GM18867 (cell line): ENCODE data around the gene FAM209A.
A peak's percentile ranks its signal among the peaks of the same experiment; 100 is the strongest.
"Not testable (repeated sequence)": the region's sequence is repeated elsewhere in the genome, so short reads cannot be mapped to it uniquely, and the experiment has no call there.

Experiments used
- ATAC-seq: cut with Tn5 transposase; IDR thresholded peaks from one replicate; pipeline ENCODE4 v1.9.1; 2021; ENCODE audit warnings: mild to moderate bottlenecking, moderate library complexity; ENCODE audit not compliant: unreplicated experiment

Gene FAM209A

DNA sequence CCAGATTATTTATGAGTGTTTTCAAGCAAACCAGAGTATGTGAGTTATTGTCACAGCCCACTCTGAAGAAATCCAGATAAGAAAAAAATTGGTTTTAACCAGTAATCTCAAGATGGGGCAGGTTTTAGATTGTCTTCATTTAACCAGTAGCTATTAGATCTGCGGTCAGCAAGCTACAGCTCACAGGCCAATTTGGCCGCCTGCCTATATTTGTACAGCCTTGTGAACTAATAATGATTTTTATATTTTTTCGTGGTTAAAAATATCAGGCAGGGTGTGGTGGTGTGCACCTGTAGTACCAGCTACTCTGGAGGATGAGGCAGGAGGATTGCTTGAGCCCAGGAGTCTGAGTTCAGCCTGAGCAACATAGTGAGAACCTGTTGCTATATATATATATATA, 13.5 kb downstream of the FAM209A start:
- no peak for ATAC-seq

DNA sequence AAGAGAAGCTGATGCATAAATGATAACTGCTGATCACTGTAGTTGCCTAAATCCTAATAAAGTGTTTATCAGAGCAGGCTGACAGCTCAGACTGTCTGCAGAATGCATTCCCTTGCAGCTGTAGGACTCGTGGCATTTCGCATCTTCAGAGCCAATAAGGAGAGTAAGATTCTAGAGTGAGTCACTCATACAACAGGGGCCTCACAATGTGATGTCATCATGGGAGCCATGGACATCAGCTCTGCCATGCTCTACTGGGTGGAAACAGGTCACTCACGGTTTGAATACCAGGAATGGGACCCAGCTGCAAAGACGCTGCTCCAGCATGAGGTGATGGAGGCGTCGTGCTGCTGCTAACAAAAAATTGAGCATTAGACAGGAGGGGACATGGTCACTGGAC, 15.9 kb downstream of the FAM209A start:
- ATAC-seq, result no peak

DNA sequence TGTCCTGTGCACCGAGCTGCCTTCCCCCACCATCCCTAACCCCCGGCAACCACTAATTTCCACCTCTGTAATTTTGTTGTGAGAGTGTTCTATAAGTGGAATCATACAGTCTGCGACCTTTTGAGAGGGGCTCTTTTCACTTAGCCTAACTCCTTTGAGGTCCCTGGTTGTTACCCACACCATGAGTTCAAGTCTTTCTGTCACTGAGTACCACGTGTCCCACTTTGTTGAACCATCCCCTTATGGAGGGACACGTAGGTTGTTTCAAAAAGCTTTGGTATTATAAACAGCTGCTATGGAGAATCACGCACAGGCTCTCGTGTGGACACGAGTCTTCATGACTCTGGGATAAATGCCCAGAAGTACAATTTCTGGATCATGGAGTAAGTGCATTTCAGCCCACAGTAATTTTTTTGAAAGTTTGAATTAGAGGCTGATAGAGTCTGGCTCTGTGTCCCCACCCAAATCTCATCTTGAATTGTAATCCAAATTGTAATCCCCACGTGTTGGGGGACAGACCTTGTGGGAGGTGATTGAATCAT, 18.0 kb downstream of the FAM209A start:
- ATAC-seq, result no peak

DNA sequence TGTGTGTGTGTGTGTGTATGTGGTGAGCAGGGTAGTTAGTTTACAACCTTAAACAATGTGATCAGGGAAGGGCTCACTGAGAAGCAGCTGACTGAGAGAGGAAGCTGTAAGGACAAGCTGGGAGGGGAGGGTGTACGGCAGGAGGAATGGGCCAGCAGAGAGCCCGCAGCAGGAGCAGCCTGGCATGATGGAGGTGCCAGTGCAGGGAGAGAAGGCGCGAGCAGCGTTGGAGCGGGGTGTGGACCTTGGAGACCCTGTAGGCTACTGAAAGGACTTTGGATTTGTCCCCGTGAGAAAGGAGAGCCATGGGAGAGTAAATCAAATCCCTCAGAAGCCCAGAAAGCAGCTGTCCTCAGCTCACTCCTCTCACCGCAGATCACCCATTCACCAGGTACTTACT, 27.0 kb downstream of the FAM209A start:
- no peak for ATAC-seq

DNA sequence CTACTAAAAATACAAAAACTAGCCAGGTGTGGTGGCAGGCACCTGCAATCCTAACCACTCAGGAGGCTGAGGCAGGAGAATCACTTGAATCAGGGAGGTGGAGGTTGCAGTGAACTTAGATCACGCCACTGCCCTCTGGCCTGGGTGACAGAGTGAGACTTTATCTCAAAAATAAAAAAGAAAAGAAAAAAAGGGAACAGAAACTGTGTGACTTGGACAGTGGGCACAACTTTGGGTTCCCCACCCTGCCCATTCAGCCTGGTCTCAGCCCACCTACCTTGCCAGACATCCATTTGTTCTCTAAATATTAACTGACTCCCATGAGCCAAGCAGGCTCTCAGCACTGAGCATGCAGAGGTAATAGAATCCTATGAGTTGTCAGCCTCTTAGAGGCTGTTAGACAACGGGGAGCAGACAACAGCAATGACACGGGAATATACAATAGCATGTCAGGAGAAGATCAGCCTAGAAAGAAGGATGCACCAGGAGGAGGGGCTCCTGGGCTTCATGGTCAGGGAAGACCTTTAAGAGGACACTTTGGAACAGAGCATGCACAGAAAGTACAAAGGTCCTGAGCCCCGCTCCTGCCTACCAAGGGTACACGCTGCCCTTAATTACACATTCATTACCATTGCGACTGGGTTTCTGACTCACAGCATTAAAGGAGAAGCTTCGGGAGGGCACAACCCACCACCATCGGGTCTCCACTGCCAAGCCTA, 28.5 kb downstream of the FAM209A start:
- no peak for ATAC-seq

DNA sequence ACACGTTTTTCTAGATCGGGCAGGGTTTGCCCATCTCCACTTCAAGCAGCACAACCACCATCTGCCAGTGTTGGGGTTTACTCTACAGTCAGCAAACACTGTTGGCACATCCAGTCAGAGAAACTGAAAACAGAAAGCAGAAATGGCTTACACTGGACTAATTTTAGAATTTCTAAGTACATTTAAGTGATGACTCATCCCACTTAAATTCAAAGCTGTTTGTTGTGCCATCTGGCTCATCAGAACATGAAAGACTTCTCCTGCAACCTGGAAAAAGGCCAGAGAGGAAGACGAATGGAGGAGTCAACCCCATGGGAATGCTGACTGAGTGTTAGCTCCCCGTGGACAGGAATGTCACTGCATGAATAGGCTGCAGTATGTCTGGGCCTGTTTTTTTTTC, 30.3 kb downstream of the FAM209A start:
- peak; percentile 90 for ATAC-seq

DNA sequence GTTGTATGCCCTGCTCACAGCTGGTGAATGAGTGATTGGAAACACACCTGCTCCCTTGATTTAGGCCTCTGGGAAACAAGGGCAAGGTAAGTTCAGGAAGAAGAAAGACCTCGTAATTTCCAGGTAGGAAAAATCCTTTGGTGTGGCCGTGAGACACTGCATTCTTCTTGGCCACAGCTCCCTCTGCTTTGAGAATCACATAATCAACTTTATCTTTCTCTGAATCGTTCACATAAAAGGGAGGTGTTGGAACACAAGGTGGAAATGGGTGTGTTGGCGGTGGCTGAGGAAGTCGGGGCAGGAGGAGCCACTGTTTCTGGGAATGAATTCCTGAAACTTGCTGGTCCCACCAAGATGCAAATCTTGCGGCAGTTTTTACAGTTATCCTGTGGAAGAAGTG, 34.4 kb downstream of the FAM209A start:
- ATAC-seq, result no peak

DNA sequence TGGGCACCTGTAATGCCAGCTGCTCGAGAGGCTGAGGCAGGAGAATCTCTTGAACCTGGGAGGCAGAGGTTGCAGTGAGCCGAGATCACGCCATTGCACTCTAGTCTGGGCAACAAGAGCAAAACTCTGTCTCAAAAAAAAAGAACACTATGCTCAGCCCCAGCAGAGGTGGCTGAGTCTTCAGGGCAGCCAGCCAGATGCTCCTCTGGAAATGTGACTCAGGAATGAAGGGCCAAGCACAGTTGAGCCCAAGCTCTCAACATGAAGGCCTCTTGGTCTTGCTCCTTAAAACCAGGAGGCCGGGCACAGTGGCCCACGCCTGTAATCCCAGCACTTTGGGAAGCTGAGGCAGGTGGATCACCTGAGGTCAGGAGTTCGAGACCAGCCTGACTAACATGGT, 40.0 kb downstream of the FAM209A start:
- ATAC-seq, result not testable (repeated sequence)

DNA sequence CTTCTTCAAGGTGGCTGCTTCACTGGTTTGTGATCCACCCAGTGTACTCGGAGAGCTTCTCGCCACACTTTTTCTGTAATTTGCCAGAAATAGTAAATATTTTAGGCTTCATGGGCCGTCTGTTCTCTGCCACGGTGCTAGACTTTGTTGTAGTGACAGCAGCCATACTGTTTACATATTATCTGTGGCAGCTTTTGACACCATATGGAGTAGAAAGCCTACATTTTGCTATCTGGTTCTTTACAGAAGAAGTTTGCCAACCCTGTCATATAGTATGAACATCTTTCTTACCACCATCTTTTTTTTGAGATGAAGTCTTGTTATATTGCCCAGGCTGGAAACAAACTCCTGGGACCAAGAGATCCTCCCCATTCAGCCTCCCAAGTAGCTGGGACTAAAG, 41.0 kb downstream of the FAM209A start:
- no peak for ATAC-seq

DNA sequence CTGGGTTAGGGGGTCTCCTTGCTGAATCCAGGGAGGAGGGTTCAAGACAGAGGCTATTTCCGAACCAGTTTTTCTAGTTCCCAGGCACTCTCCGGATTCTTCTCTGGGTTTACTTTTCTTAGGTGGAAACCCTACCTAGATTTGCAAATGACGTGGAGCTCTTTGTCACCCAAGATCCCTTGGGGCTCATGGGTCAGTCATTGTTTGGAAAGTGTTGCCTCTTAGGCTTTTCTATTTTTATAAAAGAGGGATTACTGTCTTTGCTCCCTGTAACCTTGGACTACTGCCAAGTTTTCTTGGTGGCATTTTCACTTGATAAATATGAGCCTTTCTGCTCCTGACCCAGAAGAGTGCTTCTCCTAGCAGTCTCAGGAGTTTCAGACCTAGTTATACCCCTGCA, 42.1 kb downstream of the FAM209A start:
- ATAC-seq, result no peak

DNA sequence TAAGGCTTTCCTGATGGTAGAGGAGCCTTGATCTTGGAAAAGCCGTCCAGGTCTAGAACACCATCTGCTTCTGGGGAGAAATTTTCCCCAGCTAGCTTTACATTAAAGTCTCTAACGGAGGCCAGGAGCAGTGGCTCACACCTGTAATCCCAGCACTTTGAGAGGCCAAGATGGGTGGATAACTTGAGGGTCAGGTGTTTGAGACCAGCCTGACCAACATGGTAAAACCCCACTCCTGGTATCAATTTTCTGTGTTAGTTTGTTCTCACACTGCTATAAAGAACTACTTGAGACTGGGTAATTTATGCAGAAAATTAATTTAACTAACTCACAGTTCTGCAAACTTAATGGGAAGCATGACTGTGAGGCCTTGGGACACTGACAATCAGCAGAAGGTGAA, 46.3 kb downstream of the FAM209A start:
- ATAC-seq, result no peak

DNA sequence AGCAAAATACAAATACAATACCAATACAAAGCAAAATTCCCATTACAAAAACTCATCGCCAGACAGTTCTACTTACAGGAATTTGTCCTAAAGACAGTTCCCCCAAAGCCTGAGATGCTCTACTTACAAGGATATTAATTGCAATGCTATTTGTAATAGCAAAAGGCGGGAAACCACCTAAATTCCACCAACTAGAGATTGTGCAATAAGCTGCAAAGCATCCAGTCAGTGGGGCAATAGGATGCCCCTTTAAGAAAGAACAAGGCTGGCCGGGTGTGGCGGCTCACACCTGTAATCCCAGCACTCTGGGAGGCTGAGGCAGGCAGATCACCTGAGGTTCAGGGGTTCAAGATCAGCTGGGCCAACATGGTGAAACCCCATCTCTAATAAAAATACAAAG, 47.6 kb downstream of the FAM209A start:
- ATAC-seq, result no peak

DNA sequence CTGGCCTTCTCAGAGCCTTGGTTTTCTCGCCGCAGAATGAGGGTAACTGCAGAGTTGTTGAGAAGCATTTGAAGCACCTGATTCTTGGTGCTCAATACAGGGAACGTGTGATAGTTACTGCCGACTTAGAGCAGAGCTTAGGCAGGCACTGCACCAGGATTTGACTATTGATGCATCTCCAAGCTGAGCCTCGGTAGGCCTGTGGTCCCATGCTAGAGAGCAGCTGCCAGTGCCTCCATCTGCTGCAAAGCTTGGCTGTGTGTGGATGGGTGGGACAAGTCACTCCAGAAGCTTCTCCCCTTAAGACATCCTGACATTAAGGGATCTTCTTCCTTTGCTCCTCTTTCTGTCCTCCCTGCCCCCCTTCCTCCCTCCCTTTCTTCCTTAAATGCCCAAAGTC, 49.4 kb downstream of the FAM209A start:
- ATAC-seq, result no peak

DNA sequence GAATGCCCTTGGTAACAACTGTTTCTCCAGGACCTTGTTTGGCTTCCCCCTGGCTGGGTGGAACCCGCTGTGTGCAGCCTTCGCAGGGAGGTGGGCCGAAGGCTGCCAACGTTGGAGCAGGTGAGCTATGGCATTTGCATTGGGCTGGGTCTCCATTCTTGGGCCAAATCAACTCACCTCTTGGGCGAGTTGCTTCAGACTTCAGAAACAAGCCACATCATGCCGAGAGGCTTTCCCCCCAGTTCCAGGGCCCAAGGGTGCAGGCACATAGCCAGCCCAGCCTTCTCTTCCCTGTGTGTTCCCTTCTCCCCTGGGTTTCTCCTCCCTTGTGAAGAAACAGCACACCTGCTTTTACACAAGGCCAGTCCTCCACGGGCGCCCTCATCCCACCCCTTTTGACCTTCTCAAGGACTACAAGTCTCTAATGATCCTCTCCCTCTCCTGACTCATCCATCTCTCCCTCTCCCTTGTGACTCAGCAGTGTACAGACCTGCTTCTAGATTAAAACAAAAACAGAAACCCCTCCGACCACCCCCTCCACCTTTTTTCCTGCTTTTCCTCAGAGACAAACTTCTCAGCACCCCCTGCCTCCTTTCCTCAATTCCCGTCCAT, 50.1 kb downstream of the FAM209A start:
- ATAC-seq, result no peak

DNA sequence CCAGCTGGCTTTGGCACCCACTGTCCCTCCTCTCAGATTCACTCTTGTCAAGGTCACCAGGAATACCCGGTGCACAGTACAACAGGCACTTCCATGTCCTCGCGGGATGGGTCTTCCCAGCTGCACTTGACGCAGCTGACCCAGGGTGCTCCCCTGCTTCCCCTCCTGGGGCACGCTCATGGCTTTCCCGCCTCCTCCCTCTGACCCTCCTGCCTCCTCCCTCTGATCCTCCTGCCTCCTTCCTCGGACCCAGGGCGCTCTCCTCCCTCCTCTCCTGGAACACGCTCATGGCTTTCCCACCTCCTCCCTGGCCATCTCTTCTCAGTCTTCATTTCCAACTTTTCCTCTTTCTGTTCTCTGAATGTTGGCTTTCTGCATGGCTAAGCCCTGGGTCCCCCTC, 50.6 kb downstream of the FAM209A start:
- no peak for ATAC-seq
